K562 (cell line): Measurements from ENCODE around the gene KIF3B. TPM values are rescaled to one million over a fixed set of nuclear protein-coding genes. Genes with fewer than 3 reads are reported as not detected.

Experiments used
- ATAC-seq: fragments of 200-7000 bp; cut with Tn5 transposase; 3 replicates; pipeline ENCODE4 v1.9.1; 2020; ENCODE audit warnings: moderate library complexity
- BruUV-seq: library from RNA; stranded (reverse); fragments of 400-500 nt; replicated peaks from 2 replicates; lab custom pipeline; 2021; lab: Mats Ljungman, UMichigan
- CTCF ChIA-PET: fragments of 300-600 bp; formaldehyde crosslinking; extraction: SDS; loops from one replicate; lab custom pipeline; 2021; ENCODE audit warnings: low intra/inter-chr PET ratio; lab: Yijun Ruan, JAX
- POLR2A ChIA-PET: fragments of 300-600, 350-650 bp; sonication (Branson Sonifier 250); formaldehyde crosslinking; extraction: SDS; loops from one replicate; lab custom pipeline; 2021; ENCODE audit warnings: antibody characterized with exemption, inconsistent platforms; lab: Yijun Ruan, JAX
- DNase-seq, 4 experiments: peaks; one replicate each; pipeline versions ENCODE4 v3.0.0 to v3.0.0-alpha.2; 2011 to 2018; ENCODE audit warnings: low spot score in 3 of 4, mixed read lengths in 3 of 4; ENCODE audit errors: extremely low read depth in 1 of 4
- FAIRE-seq: peaks from 2 replicates; lab custom pipeline; 2011; peaks lifted over from hg19 to GRCh38; lab: Jason Lieb, UNC
- H2AFZ ChIP-seq: 2 replicates; pipeline ENCODE4 v1.6.0; 2011; ENCODE audit warnings: low read depth, low read length, control low read depth, inconsistent platforms
- H3K27ac ChIP-seq: fragments of 200-600 bp; 3 replicates; pipeline ENCODE4 v1.8.0; 2011; ENCODE audit warnings: low read depth, mild to moderate bottlenecking, control low read depth, inconsistent platforms, low read length, moderate library complexity, mixed read lengths; ENCODE audit errors: extremely low read depth
- H3K27me3 ChIP-seq, 2 experiments: fragments of 300-600 bp in 1 of 2; 2 replicates in 1 of 2; 3 replicates in 1 of 2; pipeline versions ENCODE4 v1.6.0 to v1.8.0; 2011; ENCODE audit warnings: inconsistent platforms in 2 of 2, low read length in 2 of 2, mild to moderate bottlenecking in 1 of 2, mixed read lengths in 1 of 2, moderate library complexity in 1 of 2; ENCODE audit not compliant: control insufficient read depth in 2 of 2, insufficient read depth in 2 of 2
- H3K36me3 ChIP-seq: fragments of 300-600 bp; 3 replicates; pipeline ENCODE4 v1.8.0; 2011; ENCODE audit warnings: mild to moderate bottlenecking, low read length, inconsistent platforms; ENCODE audit not compliant: control insufficient read depth, insufficient read depth
- H3K4me1 ChIP-seq, 2 experiments: fragments of 200-600 bp in 1 of 2; replicated peaks in 1 of 2; 2 replicates in 1 of 2; 3 replicates in 1 of 2; pipeline versions ENCODE4 v1.5.1 to v1.8.0; 2011; ENCODE audit warnings: inconsistent platforms in 2 of 2, low read length in 2 of 2, mild to moderate bottlenecking in 1 of 2, mixed read lengths in 1 of 2, moderate library complexity in 1 of 2; ENCODE audit not compliant: control insufficient read depth in 2 of 2, insufficient read depth in 2 of 2
- H3K4me2 ChIP-seq: 2 replicates; pipeline ENCODE4 v1.6.1; 2011; ENCODE audit warnings: low read length, control low read depth, inconsistent platforms, mixed read lengths; ENCODE audit not compliant: insufficient read depth
- H3K4me3 ChIP-seq: fragments of 200-600 bp; sonication (generic), shearing (Covaris generic); 2 replicates; pipeline ENCODE4 v1.5.1; 2016; ENCODE audit warnings: control low read depth, inconsistent platforms
- H3K79me2 ChIP-seq: fragments of 200-600 bp; 3 replicates; pipeline ENCODE4 v1.8.0; 2011; ENCODE audit warnings: low read length, inconsistent platforms; ENCODE audit not compliant: control insufficient read depth, insufficient read depth
- H3K9ac ChIP-seq, 2 experiments: 2 replicates each; pipeline versions ENCODE4 v1.6.0 to v1.6.1; 2011; ENCODE audit warnings: low read depth in 2 of 2, low read length in 2 of 2, control low read depth in 1 of 2, inconsistent platforms in 1 of 2, mild to moderate bottlenecking in 1 of 2, mixed read lengths in 1 of 2; ENCODE audit not compliant: insufficient read depth in 1 of 2
- H3K9me1 ChIP-seq: one replicate; pipeline ENCODE4 v1.6.0; 2011; ENCODE audit warnings: inconsistent platforms, mild to moderate bottlenecking, low read length, moderate library complexity; ENCODE audit not compliant: control insufficient read depth, insufficient read depth
- H3K9me3 ChIP-seq: replicated peaks from 2 replicates; pipeline ENCODE4 v1.5.1; 2011; ENCODE audit warnings: low read depth, low read length, inconsistent platforms; ENCODE audit not compliant: control insufficient read depth, insufficient read depth
- H4K20me1 ChIP-seq: replicated peaks from 2 replicates; pipeline ENCODE4 v1.6.1; 2011; ENCODE audit warnings: low read length, inconsistent platforms, mixed read lengths; ENCODE audit not compliant: control insufficient read depth, insufficient read depth
- HDAC6 ChIP-seq: IDR thresholded peaks from 2 replicates; pipeline ENCODE4 v1.6.1; 2012; ENCODE audit warnings: low read depth, mild to moderate bottlenecking, control low read depth, inconsistent platforms, low read length, moderate library complexity
- MCM7 ChIP-seq, 2 experiments: fragments of 450-650 bp; IDR thresholded peaks; 2 replicates each; pipeline ENCODE4 v1.6.1; 2016 to 2018
- NFRKB ChIP-seq: fragments of 450-650 bp; IDR thresholded peaks from 2 replicates; pipeline ENCODE4 v1.6.1; 2016; ENCODE audit warnings: low read depth
- PBX2 ChIP-seq, 2 experiments: IDR thresholded peaks in 1 of 2; conservative IDR thresholded peaks in 1 of 2; 2 replicates each; pipeline ENCODE4 v1.6.1; 2016; ENCODE audit warnings: low read depth in 2 of 2, mild to moderate bottlenecking in 1 of 2, missing compliant biosample characterization in 1 of 2, missing genetic modification characterization in 1 of 2, moderate library complexity in 1 of 2
- SNIP1 ChIP-seq: fragments of 450-650 bp; IDR thresholded peaks from 2 replicates; pipeline ENCODE4 v1.7.1; 2017; ENCODE audit warnings: low read depth, mild to moderate bottlenecking
- ZC3H4 ChIP-seq: sonication (generic); formaldehyde crosslinking; IDR thresholded peaks from 2 replicates; pipeline ENCODE4 v1.9.0; 2021; ENCODE audit warnings: missing genetic modification reagents, borderline replicate concordance
- ZNF274 ChIP-seq: IDR thresholded peaks from 2 replicates; pipeline ENCODE4 v1.6.1; 2011; ENCODE audit warnings: low read depth, mild to moderate bottlenecking, low read length, moderate library complexity, borderline replicate concordance
- WGBS: fragments of 100-300 bp; shearing (Covaris generic); methylation state at CpG from one replicate; pipeline ENCODE4 v1.1.6; 2016; ENCODE audit warnings: low coverage, mixed read lengths; ENCODE audit not compliant: insufficient coverage; ENCODE audit errors: missing lambda C conversion rate; 5-methylcytosine and 5-hydroxymethylcytosine counted together
- in situ Hi-C: fragments of 300-500 bp; cut with MboI; formaldehyde crosslinking; loops from 4 replicates; pipeline ENCODE4 v1.15.0; 2018; ENCODE audit warnings: inconsistent platforms, mixed read lengths
- intact Hi-C: fragments of 100-400 bp; cut with micrococcal nuclease; formaldehyde crosslinking; loops from 2 replicates; pipeline ENCODE4 v1.14.2; 2022
- polyA plus RNA-seq, 8 experiments: library from polyadenylated mRNA; depleted of rRNA in 4 of 8; stranded (reverse) in 5 of 8; unstranded in 3 of 8; fragments of >200 nt; fragmentation: Nextera tagmentation in 2 of 8; fragmentation: Illumina TruSeq in 1 of 8; extraction: Ambion mirVana in 2 of 8; extraction: Trizol in 1 of 8; gene quantifications; 2 replicates each; pipeline versions ENCODE4 v1.2.1 to v1.2.3, GENCODE V29; 2011 to 2014; ENCODE audit warnings: inconsistent platforms in 1 of 8, missing spikeins in 1 of 8
- total RNA-seq, 7 experiments: library from RNA; depleted of rRNA in 6 of 7; stranded (reverse); fragments of >200 nt in 6 of 7; fragmentation: Illumina TruSeq in 2 of 7; extraction: Trizol in 2 of 7; gene quantifications; 2 replicates each; pipeline versions ENCODE4 v1.2.1 to v1.2.3, GENCODE V29; 2011 to 2021; ENCODE audit warnings: low replicate concordance in 1 of 7
- TF ChIP-seq, protein P1 (sequence below), 2 experiments: fragments of 450-650 bp in 1 of 2; sonication (generic) in 1 of 2; formaldehyde crosslinking in 1 of 2; IDR thresholded peaks in 1 of 2; conservative IDR thresholded peaks in 1 of 2; 2 replicates each; pipeline versions ENCODE4 v1.6.1 to v1.8.1; 2016 to 2023; ENCODE audit warnings: mild to moderate bottlenecking in 2 of 2, moderate library complexity in 2 of 2, inconsistent platforms in 1 of 2, missing genetic modification reagents in 1 of 2

KIF3B gene
- total and polyA plus RNA-seq, 9 of the 15 experiments (the other 6 are each of a cell fraction or from before 2014, with no cell fraction given) = 2.9 to 12.3 (median 8.6) TPM

GRCh38 chr20:32301719-32302506, 24.5 kb downstream of the KIF3B start:
- no peaks in the 10 kb centered on the region for H3K79me2 ChIP-seq
- no peak for TF ChIP-seq NFRKB
- no peak for TF ChIP-seq ZNF274
- TF ChIP-seq, all 486 proteins: peak for 0
- BruUV-seq = no TSS peak
- DNase-seq (no peak), ATAC-seq (no peak), FAIRE-seq (peak; percentile 11)
- no peak overlapping the region for H3K4me2 ChIP-seq
- no peak overlapping the region for H3K9ac ChIP-seq
- no peaks in the 10 kb centered on the region for H3K27me3 ChIP-seq
- H3K4me1 ChIP-seq = no peaks in the 10 kb centered on the region; a peak in 1 of 5 replicates
- no peak overlapping the region for H3K27ac ChIP-seq
- intact Hi-C loops = no loop called here
- in situ Hi-C loops = no loop called here
- H3K9me3 ChIP-seq = no peaks in the 10 kb centered on the region
- no peaks in the 10 kb centered on the region for H3K36me3 ChIP-seq
- ChIA-PET POLR2A (interaction anchor here (1.1 kb wide), 3 partner anchors 8 to 22 kb away, joined by 3 to 4 read pairs (median 3); no protein-coding TSS in a partner anchor), CTCF (no interaction called here)
- 63% methylated on average over 5 of the region's 5 CpGs for WGBS
- no peak overlapping the region for H2AFZ ChIP-seq
- no peaks in the 10 kb centered on the region for H3K9me1 ChIP-seq
- H3K4me3 ChIP-seq = no peak overlapping the region
- 0 out of 2 replicates have a peak, but pooled peaks cover 5% of the 10 kb centered on the region for H4K20me1 ChIP-seq

GRCh38 chr20:32302507-32302872, 25.0 kb downstream of the KIF3B start:
- BruUV-seq = no TSS peak
- H3K4me3 ChIP-seq = no peak overlapping the region
- in situ Hi-C loops = no loop called here
- no peak overlapping the region for H3K27ac ChIP-seq
- FAIRE-seq = no peak
- POLR2A ChIA-PET = interaction anchor here (1.1 kb wide), 2 partner anchors 17 to 23 kb away, joined by 3 to 4 read pairs; no protein-coding TSS in a partner anchor
- H2AFZ ChIP-seq = no peak overlapping the region
- H3K9me3 ChIP-seq = no peaks in the 10 kb centered on the region
- no peaks in the 10 kb centered on the region for H3K27me3 ChIP-seq
- no peaks in the 10 kb centered on the region for H3K36me3 ChIP-seq
- H3K4me1 ChIP-seq = no peaks in the 10 kb centered on the region; a peak in 1 of 5 replicates
- 56% methylated on average over 6 of the region's 6 CpGs for WGBS
- CTCF ChIA-PET = no interaction called here
- no peak for TF ChIP-seq PBX2 (CRISPR knock-in tag; IDR thresholded peaks at IDR 0.05; ENCODE audit: low read depth)
- TF ChIP-seq PBX2 (tag; conservative IDR thresholded peaks at IDR 0.05; ENCODE audit: low read depth) = no peak
- no peak for TF ChIP-seq HDAC6
- TF ChIP-seq MCM7 (IDR thresholded peaks at IDR 0.05) = no peak
- no peak for TF ChIP-seq ZC3H4 (CRISPR knock-in tag)
- no peak for TF ChIP-seq SNIP1
- TF ChIP-seq, protein P1, sequence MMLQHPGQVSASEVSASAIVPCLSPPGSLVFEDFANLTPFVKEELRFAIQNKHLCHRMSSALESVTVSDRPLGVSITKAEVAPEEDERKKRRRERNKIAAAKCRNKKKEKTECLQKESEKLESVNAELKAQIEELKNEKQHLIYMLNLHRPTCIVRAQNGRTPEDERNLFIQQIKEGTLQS (IDR thresholded peaks at IDR 0.05) = no peak
- TF ChIP-seq, protein P1 (CRISPR knock-in tag; conservative IDR thresholded peaks at IDR 0.05) = no peak
- peak overlapping the region in 1 of 2 experiments; percentile 26; a peak in 1 of 4 replicates for H3K9ac ChIP-seq
- no peak for DNase-seq
- H3K9me1 ChIP-seq = no peaks in the 10 kb centered on the region
- 0 out of 2 replicates have a peak, but pooled peaks cover 3% of the 10 kb centered on the region for H4K20me1 ChIP-seq
- ATAC-seq = no peak
- no peak overlapping the region for H3K4me2 ChIP-seq
- H3K79me2 ChIP-seq = no peaks in the 10 kb centered on the region
- intact Hi-C loops = no loop called here
